Left ventricle myocardium inferior (tissue), 1 donor: Measurements from ENCODE around the gene FRMPD1. TPM values are rescaled to one million over a fixed set of nuclear protein-coding genes. Genes with fewer than 3 reads are reported as not detected.

Source experiments
- DNase-seq: peaks from one replicate; pipeline ENCODE4 v3.0.0-alpha.2; 2020
- H3K27ac ChIP-seq: fragments of 200-600 bp; replicated peaks from 2 replicates; pipeline ENCODE4 v1.8.0; 2021
- H3K27me3 ChIP-seq: fragments of 200-600 bp; 2 replicates; pipeline ENCODE4 v1.8.0; 2021; ENCODE audit warnings: low read depth
- H3K36me3 ChIP-seq: fragments of 200-600 bp; 2 replicates; pipeline ENCODE4 v1.8.0; 2021
- H3K4me1 ChIP-seq: fragments of 200-600 bp; 2 replicates; pipeline ENCODE4 v1.8.0; 2021
- H3K4me3 ChIP-seq: fragments of 200-600 bp; 2 replicates; pipeline ENCODE4 v1.8.0; 2021; ENCODE audit warnings: mild to moderate bottlenecking, moderate library complexity
- H3K9me3 ChIP-seq: fragments of 200-600 bp; replicated peaks from 2 replicates; pipeline ENCODE4 v1.8.0; 2021
- intact Hi-C: fragments of 100-400 bp; cut with micrococcal nuclease; formaldehyde crosslinking; loops from one replicate; pipeline ENCODE4 v1.11.0; 2022
- total RNA-seq: library from RNA; stranded (reverse); fragmentation: NEBNext Ultra II Directional; extraction: Animal tissue kit (Norgen Biotek cat#: 25700); gene quantifications from one replicate; pipeline ENCODE4 v1.2.1, GENCODE V29; 2021
- TF ChIP-seq, protein P1 (sequence below): fragments of 200-600 bp; IDR thresholded peaks from 2 replicates; pipeline ENCODE4 v1.8.0; 2021; ENCODE audit warnings: antibody characterized with exemption, mild to moderate bottlenecking, borderline replicate concordance
- donor health status: DM: no; HTN: yes; CAD: no; lungs with severe emphysema.

Gene FRMPD1
- total RNA-seq, 1 donor from 2014 or later: 1.1 TPM

DNA sequence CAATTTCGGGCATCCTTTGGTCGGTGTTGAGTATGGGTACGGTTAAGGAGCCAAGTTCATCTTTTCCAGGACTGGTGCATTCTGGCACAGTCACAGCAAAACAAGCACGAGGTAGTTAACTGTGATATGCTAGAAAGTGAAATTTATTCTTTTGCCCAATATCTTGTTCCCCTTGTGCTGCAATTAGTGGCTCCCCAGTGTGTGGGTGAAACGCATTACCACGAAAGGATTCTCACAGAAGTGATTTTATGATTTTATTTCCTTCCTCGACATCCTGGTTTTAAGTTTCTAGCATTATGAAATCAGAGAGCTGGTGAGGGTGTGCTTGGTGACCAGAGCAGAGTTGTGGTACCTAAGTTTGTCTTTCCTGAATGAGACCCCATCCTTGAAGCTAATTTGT, 1.5 kb downstream of the FRMPD1 start:
- no peak overlapping the region for H3K27ac ChIP-seq
- TF ChIP-seq, protein P1, sequence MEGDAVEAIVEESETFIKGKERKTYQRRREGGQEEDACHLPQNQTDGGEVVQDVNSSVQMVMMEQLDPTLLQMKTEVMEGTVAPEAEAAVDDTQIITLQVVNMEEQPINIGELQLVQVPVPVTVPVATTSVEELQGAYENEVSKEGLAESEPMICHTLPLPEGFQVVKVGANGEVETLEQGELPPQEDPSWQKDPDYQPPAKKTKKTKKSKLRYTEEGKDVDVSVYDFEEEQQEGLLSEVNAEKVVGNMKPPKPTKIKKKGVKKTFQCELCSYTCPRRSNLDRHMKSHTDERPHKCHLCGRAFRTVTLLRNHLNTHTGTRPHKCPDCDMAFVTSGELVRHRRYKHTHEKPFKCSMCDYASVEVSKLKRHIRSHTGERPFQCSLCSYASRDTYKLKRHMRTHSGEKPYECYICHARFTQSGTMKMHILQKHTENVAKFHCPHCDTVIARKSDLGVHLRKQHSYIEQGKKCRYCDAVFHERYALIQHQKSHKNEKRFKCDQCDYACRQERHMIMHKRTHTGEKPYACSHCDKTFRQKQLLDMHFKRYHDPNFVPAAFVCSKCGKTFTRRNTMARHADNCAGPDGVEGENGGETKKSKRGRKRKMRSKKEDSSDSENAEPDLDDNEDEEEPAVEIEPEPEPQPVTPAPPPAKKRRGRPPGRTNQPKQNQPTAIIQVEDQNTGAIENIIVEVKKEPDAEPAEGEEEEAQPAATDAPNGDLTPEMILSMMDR: no peak
- peaks cover 57% of the 10 kb centered on the region for H3K27me3 ChIP-seq
- H3K9me3 ChIP-seq: no peaks in the 10 kb centered on the region
- peaks cover 9% of the 10 kb centered on the region for H3K4me1 ChIP-seq
- no peak for DNase-seq
- H3K4me3 ChIP-seq: no peak overlapping the region
- intact Hi-C loops: no loop called here
- no peaks in the 10 kb centered on the region for H3K36me3 ChIP-seq

DNA sequence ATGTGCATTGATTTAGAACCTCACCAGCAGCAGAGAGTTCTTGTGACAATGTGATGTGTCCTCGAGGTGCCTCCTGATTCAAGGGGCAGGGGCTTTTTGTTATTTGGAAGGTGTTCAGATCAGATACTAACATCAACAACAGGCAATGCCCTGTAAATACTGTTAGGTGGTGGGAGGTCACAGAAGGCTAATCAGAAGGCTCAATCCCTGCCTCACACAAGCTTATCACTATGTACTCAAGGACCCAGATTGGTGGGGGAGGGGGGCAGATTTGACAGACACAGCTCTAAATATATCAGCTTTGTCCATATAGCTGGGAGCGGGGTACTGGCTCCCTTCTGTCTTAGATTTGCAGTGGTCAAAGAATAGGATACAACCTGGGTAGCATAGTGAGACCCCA, 2.6 kb downstream of the FRMPD1 start:
- DNase-seq: no peak

DNA sequence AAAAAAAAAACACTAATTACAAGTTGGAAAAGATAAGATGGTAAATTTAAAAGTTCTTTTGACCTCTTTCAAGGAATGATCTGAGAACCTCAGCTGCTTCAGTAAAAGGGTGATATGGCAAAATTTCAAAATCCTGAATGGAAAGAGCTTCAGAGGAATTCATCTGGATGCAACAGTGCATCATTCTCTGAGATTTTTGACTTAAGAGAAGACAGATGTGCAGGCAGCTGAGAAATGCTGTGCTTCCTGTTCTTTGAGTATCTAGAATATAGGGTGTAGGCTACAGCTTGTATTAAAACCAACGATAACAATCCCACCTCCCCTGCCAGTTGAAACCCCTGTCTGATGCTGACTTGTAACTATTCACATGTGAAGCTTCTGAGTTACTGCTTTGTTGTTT, 6.2 kb downstream of the FRMPD1 start:
- intact Hi-C loops: no loop called here
- TF ChIP-seq, protein P1: no peak
- Histone ChIP-seq H3K9me3 (no peaks in the 10 kb centered on the region), H3K36me3 (no peaks in the 10 kb centered on the region), H3K4me3 (no peak overlapping the region), H3K27me3 (peaks cover 70% of the 10 kb centered on the region), H3K27ac (no peak overlapping the region), H3K4me1 (no peaks in the 10 kb centered on the region)
- no peak for DNase-seq

More for the DNA sequence above, 2.6 kb downstream of the FRMPD1 start:
- H3K36me3 ChIP-seq: no peaks in the 10 kb centered on the region
- no peak overlapping the region for H3K4me3 ChIP-seq
- intact Hi-C loops: no loop called here
- TF ChIP-seq, protein P1: no peak
- H3K4me1 ChIP-seq: peaks cover 9% of the 10 kb centered on the region
- no peaks in the 10 kb centered on the region for H3K9me3 ChIP-seq
- peaks cover 66% of the 10 kb centered on the region for H3K27me3 ChIP-seq
- no peak overlapping the region for H3K27ac ChIP-seq

DNA sequence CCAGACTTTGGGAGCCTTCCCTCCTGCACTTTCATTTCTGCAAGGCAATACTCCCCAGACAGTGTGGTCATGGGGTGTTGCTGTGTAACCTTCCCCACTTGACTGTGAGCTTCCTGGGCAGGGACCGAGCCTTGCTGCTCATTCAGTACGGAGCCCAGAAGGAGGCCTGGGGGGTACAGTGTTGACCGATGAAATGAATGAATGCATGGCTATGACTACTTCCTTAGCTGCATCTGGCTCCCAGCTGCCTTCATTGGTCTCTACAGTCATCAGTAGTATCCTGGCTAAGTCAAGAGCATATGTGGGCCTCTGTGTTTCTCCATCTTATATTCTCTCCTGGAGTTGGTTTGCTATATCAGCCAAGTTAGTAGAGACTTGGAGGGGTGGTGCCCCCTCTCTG, 9.9 kb downstream of the FRMPD1 start:
- no peaks in the 10 kb centered on the region for H3K36me3 ChIP-seq
- DNase-seq: no peak
- H3K4me1 ChIP-seq: no peaks in the 10 kb centered on the region
- intact Hi-C loops: no loop called here
- no peaks in the 10 kb centered on the region for H3K9me3 ChIP-seq
- H3K27ac ChIP-seq: no peak overlapping the region
- TF ChIP-seq, protein P1: no peak
- no peak overlapping the region for H3K4me3 ChIP-seq
- H3K27me3 ChIP-seq: peaks cover 44% of the 10 kb centered on the region

DNA sequence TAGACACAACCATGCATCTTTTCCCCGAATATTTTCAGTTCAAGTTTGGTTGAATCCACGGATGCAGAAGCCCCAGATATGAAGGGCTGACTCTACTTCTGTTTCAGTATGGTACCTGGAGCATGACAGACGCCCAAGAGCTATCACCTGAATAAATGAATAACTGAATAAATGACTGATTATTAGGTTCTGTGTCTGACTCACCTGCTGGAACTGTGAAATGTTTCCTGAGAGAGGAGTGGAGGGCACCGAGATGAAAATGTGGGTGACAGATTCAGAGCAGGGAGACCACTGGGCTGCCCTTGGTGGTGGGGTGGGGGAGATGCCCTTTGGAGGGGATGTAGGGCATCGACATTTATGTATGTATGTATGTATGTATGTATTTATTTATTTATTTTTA, 13.2 kb downstream of the FRMPD1 start:
- Histone ChIP-seq H3K9me3 (no peaks in the 10 kb centered on the region), H3K36me3 (no peaks in the 10 kb centered on the region), H3K4me1 (peaks cover 6% of the 10 kb centered on the region), H3K27ac (no peak overlapping the region), H3K27me3 (peaks cover 45% of the 10 kb centered on the region), H3K4me3 (no peak overlapping the region)
- DNase-seq: no peak
- intact Hi-C loops: no loop called here
- TF ChIP-seq, protein P1: no peak

DNA sequence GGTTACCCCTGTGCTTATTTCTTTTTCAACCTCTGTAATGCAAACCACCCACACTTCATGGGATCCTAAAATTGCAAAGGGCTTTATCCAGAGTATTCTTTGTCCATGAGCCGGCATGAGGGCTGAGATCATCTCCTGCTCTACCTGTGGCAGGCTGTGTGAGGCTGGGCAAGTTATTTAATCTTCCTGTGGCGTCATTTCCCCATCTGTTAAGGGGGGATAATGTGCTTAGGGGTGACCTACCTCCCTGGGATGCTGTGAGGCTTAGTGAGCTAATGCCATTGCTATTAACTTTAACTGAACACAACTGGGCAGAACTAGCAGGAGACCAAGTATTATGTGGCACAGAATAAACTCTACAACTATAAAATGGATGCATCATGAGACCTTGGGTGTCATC, 17.0 kb downstream of the FRMPD1 start:
- Histone ChIP-seq H3K36me3 (no peaks in the 10 kb centered on the region), H3K9me3 (no peaks in the 10 kb centered on the region), H3K27ac (no peak overlapping the region), H3K4me3 (no peak overlapping the region), H3K4me1 (peaks cover 6% of the 10 kb centered on the region), H3K27me3 (peaks cover 31% of the 10 kb centered on the region)
- no peak for DNase-seq
- TF ChIP-seq, protein P1: no peak
- intact Hi-C loops: no loop called here
